Left colon (tissue), 2 donors: ENCODE results near the gene CELF1. TPM values are rescaled to one million over a fixed set of nuclear protein-coding genes. Genes with fewer than 3 reads are reported as not detected.

Experiments
- ATAC-seq: fragments of 200-7000 bp; cut with Tn5 transposase; one replicate; pipeline ENCODE4 v1.9.1; 2020; ENCODE audit warnings: mild to moderate bottlenecking, moderate library complexity
- DNase-seq, 2 donors: peaks; one replicate each; pipeline ENCODE4 v3.0.0-alpha.2; 2020
- intact Hi-C, 2 donors: fragments of 100-400 bp; cut with DNase I in 1 of 2; cut with micrococcal nuclease in 1 of 2; formaldehyde crosslinking; loops; one replicate each; pipeline versions ENCODE4 v1.11.2 to v1.14.0; 2022; cut with DNase I, micrococcal nuclease
- total RNA-seq, 2 donors: library from RNA; stranded (reverse); fragmentation: NEBNext Ultra II Directional; extraction: Animal tissue kit (Norgen Biotek cat#: 25700); gene quantifications; one replicate each; pipeline ENCODE4 v1.2.1, GENCODE V29; 2021
- donor health status: DM: no; HTN: no; CAD: no.
- donor health status: DM: yes; HTN: yes; CAD: no.

Gene CELF1
- total RNA-seq, 2 donors from 2014 or later = 70.6 to 93.1 TPM

GRCh38 chr11:47442514-47442913, 110.4 kb downstream of the CELF1 start:
- no peak for DNase-seq
- ATAC-seq = no peak
- intact Hi-C loops = loop anchor here in 1 of 2 donors (10.0 kb wide), 1 partner anchor 68 kb away; the partner anchor contains the start of gene SPI1

- DNase-seq = no peak
- no peak for ATAC-seq
- intact Hi-C loops = loop anchor here in 1 of 2 donors (10.0 kb wide), 1 partner anchor 67 kb away; the partner anchor contains the start of gene SPI1
Measured at GRCh38 chr11:47441421-47441820, 111.5 kb downstream of the CELF1 start.

GRCh38 chr11:47440054-47440476, 112.9 kb downstream of the CELF1 start:
- DNase-seq (no peak), ATAC-seq (no peak)
- intact Hi-C loops = loop anchor here in 1 of 2 donors (10.0 kb wide), 1 partner anchor 65 kb away; the partner anchor contains the start of gene SPI1

GRCh38 chr11:47438721-47439120, 114.2 kb downstream of the CELF1 start:
- intact Hi-C loops = no loop called here
- no peak for ATAC-seq
- no peak for DNase-seq

- peak in 1 of 2 donors; percentile 40 for DNase-seq
- ATAC-seq = peak; percentile 84
- intact Hi-C loops = no loop called here
Measured at GRCh38 chr11:47437746-47438418, 115.0 kb downstream of the CELF1 start.

- DNase-seq (no peak), ATAC-seq (no peak)
- intact Hi-C loops = no loop called here
Measured at GRCh38 chr11:47437218-47437745, 115.7 kb downstream of the CELF1 start.

- ATAC-seq (no peak), DNase-seq (no peak)
- intact Hi-C loops = no loop called here
Measured at GRCh38 chr11:47436726-47437125, 116.2 kb downstream of the CELF1 start.

- DNase-seq (no peak), ATAC-seq (no peak)
- intact Hi-C loops = no loop called here
Measured at GRCh38 chr11:47435687-47436086, 117.2 kb downstream of the CELF1 start.

GRCh38 chr11:47434011-47434786, 118.7 kb downstream of the CELF1 start:
- DNase-seq (no peak), ATAC-seq (no peak)
- intact Hi-C loops = no loop called here

- ATAC-seq (peak; percentile 24), DNase-seq (no peak)
- intact Hi-C loops = no loop called here
Measured at GRCh38 chr11:47433157-47433556, 119.8 kb downstream of the CELF1 start.

- intact Hi-C loops = no loop called here
- ATAC-seq = no peak
- DNase-seq = no peak
Measured at GRCh38 chr11:47431356-47432083, 121.4 kb downstream of the CELF1 start.

- intact Hi-C loops = no loop called here
- DNase-seq (no peak), ATAC-seq (no peak)
Measured at GRCh38 chr11:47430524-47430923, 122.4 kb downstream of the CELF1 start.

- DNase-seq (peak; percentile 98 to 100), ATAC-seq (peak; percentile 96)
- intact Hi-C loops = no loop called here
Measured at GRCh38 chr11:47426062-47426956, 126.6 kb downstream of the CELF1 start, which contains the start of gene PSMC3. TSS of gene PSMC3 (minus strand) at chr11:47426439. CDS start at chr11:47426279, 160 bp downstream.

- intact Hi-C loops = no loop called here
- no peak for DNase-seq
- ATAC-seq = no peak
Measured at GRCh38 chr11:47425611-47426010, 127.3 kb downstream of the CELF1 start.

- DNase-seq (no peak), ATAC-seq (no peak)
- intact Hi-C loops = no loop called here
Measured at GRCh38 chr11:47418454-47419259, 134.3 kb downstream of the CELF1 start.

- no peak for DNase-seq
- intact Hi-C loops = no loop called here
- ATAC-seq = no peak
Measured at GRCh38 chr11:47417712-47418111, 135.2 kb downstream of the CELF1 start.

GRCh38 chr11:47415949-47416472, 136.9 kb downstream of the CELF1 start:
- ATAC-seq (peak; percentile 59), DNase-seq (peak; percentile 67 to 68)
- intact Hi-C loops = no loop called here
